Activated naive CD8-positive, alpha-beta T cell treated with anti-CD3 and anti-CD28 coated beads, Interleukin-2, amount 50 U/mL, for 16 hours (primary cell): ENCODE results near the gene PI16.

Experiments
- DNase-seq: peaks from one replicate; pipeline ENCODE4 v3.0.0-alpha.2; 2020; ENCODE audit warnings: low read depth, low spot score

Gene PI16

DNA sequence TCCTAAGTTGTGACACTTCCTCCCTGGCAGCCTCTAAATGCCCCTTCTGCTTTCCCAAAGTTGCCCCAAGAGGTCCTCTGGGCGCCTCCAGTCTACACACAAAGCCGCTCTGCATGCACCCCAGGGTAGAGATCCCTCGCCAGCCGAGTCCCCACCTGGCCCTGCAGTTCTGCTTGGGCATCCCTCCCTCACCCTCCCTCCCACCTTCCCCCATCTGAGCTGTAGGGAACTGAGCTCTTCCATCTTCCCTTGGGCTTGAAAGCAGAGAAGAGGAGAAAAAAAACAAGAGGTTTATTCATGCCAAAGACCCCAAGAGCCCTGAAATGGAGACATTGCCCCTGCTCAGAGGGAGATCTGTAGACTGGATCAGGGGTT is 45.2 kb downstream of the PI16 start:
- DNase-seq = no peak

DNA sequence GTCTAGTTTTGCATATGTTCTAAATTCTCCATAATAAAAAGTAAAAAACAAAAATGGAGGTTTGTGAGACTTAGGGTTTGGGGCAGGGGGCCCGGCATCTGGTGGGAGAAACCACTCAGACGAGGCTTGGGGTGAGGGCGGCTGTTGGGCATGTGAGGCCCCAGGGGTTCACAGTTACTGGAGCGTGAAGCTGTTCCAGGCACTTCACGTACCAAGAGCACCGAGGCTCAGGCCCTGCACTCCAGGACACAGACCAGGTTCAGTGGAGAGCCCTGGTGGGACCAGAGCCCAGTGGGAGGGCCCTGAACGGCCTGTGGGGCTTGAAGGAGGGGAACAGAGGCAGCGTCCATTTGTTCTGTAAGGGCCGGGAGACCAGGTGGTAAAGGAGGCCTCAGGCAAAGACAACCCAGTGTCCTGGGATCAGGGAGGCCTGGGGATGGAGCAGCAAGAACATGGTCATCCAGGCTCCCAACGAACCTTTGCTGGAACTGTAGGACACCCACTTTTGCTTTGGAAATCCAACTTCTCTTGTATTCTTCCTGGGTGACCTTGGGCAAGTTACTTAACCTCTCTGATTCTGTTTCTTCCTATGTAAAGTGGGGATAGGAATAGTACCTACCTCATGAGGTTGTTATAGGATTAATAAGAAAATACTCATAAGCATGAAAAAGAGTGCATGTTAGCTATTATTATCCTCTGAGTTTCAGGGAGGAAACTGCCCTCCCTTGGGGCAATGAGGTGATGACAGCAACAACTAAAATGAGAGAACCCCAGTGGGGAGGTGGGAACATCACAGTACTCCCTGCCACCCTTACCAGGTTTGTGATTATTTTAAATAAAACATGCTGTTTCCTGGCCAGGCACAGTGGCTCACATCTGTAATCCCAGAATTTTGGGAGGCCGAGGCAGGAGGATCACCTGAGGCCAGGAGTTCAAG is 49.8 kb downstream of the PI16 start:
- no peak for DNase-seq

DNA sequence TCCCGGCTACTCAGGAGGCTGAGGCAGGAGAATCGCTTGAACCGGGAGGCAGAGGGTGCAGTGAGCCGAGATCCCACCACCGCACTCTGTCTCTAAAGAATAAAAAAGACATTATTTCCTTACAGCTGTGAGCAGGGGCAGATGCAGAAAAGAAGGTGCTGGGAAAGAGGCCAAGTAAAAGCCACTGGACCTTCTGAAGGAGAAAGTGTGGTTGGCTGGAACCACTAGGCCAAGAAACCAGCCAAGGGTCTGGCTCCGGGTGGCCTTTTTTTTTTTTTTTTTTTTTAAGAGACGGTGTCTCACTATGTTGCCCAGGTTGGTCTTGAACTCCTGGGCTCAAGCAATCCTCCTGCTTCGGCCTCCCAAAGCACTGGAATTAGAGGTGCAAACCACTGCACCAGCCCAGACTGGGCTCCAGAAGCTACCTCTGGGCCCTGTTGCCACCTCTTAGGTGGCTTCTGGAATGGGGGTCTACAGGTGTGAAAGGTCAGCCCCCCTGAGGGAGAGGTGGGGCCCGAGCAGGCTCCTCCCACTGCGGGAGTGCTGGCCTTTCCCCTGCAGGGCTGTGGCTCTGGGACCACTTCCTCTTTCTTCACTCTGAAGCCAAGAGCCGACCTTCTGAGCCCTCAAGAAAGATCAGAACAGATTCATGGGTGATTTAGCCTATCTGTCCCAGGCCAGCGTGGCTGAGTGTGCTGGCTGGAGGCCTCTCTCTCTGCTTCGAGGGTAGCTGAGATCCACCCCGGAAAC is 50.7 kb downstream of the PI16 start, which contains the start of gene FGD2:
TSS of gene FGD2 (plus strand) at position 595 of the 750 bp plus-strand sequence. CDS start 163 bp downstream, outside the sequence.
- no peak for DNase-seq

DNA sequence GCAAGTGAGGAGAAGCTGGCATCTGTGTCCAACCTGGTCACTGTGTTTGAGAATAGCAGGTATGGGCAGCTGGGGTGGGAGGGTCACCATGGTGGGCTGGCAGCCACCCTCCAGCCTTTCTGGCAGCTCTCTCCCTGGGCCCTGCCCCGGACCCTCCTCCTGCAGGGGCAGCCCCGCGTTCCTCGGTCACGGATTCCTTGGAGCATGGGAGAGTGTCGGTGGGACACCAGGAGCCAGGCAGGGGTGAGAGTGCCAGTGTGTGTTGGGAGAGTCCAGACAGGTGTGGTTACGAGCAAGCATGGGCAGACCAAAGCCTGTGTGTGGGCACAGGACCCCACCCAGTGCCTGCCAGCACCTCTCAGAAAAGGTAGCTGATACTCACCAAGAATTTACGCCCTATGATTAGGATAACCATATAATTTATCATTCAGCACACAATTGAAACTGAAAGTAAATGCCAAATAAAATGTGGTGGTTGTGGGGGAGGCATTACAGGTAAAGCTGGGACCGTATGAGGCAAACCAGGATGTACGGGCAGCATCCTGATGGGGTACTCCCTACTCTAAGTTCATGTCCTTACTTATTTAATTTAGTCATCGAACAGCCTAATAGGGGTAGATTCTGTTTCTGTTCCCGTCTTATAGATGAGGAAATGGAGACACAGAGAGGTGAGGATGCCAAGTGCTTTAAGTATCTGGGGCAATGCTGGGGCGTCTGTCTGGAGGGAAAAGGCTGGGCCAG is 51.5 kb downstream of the PI16 start:
- no peak for DNase-seq

DNA sequence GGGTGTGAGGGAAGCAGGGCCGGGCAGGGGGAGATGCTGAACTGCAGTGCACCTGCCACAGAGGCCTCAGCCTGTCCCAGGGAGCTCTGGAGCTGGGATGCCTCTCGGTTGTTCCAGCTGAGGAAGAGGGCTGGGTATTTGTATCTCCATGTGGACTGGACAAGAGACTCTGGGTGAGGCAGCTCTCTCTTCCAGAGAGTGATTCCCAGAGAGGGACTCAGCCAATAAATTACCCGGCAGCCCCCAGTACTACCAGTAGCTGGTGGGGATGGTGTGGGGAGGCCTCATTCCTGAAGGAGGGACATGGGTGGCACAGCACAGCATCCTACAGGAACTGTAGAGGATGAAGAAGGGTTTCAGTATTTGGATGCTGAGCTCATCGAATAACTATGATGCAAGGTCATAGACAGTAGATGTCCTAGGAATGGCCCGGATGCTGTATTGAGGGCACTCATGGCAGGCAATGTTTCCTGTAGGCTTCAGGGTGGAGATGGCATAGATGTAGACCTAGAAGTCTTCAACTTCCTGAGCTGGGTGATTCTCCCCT is 52.3 kb downstream of the PI16 start:
- no peak for DNase-seq

DNA sequence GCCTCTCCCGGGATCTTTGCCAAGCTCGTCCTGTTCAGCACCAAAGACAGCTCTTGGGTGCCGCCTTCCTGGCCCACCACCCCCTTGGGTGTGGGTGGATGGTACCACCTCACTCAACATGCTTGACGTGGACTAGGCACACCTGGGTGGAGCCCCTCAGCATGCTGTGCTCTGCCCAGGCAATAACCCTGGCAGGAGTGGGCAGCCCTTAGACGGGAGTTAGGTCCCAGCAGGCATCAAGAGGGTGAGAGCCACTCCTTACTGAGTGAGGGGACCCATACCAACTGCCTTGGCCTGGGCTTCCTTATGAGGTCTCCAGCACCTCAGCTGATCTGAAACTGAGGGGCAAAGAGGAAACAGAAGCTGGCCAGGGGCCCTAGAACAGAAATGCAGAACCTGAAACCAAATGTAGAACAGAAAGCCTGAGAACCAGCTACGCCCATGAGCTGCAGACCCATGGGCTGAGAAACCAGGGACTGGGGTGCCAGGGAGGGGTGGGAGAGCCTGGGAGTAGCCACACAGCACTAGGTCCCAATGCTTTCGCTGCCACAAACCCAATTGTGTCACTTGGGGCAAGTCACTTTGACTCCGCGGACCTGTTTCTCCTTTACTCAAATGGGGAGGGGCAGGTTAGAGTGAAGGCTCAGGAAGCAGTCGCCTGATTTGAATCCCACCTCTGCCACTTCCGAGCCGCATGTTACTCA is 53.0 kb downstream of the PI16 start:
- DNase-seq = no peak

DNA sequence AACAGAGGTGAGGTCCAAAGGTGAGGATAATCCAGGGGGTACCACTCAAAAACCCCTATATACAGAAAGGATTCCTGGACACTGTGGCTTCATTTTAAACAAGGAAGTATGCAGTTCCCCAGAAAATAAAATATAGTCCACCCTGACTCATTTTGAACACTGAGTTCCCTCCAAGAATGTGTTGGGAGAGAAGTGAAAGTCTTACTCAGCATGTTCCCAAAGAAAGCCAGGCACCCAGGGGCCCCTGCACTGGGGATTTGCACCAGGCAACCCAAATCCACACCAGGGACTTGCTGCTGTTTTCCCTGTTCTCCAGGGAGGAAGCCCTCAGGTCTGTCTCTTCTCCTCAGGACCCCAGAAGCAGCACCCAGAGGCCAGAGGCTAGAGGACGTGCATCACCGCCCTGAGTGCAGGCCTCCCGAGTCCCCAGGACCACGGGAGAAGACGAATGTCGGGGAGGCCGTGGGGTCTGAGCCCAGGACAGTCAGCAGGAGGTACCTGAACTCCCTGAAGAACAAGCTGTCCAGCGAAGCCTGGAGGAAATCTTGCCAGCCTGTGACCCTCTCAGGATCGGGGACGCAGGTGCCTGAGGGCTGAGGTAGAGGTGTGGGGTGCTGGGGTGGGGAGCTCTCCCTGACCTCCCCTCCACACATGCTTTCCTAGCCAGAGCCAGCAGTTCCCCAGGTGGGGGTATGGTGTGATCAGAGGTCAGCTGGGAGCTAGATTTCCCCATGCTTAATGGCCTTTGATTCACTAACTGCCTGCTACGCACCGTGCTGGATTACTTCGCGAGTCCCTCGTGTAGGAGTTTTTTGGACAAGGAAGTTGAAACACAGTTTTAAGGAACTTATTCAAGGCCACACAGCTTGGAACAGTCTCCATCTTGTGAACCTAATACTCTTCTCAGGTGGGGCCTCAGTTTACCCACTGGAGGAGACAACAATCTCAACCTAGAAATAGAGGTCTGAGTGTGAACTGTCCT is 54.2 kb downstream of the PI16 start:
- DNase-seq = no peak

DNA sequence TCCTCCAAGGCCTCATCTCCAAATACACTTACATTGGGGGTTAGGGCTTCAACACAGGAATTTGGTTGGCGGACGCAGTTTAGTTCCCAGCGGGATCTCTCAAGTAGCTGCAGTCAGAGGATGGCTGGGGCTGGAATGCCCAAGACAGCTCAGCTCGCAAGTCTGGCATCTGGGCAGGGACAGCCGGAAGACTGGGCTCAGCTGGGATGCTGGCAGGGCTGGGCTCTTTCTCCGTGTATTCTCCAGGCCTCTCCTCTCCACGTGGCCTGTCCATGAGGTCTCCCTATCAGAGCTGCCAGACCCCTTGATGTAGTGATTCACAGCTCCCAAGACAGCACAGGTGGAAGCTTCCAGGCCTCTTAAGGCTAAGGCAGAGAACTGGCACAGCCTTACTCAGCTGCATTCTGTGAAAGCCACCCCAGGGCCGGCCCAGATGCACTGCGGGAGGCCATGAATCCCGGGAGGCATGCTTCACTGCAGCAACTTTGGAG is 55.9 kb downstream of the PI16 start:
- DNase-seq = no peak

DNA sequence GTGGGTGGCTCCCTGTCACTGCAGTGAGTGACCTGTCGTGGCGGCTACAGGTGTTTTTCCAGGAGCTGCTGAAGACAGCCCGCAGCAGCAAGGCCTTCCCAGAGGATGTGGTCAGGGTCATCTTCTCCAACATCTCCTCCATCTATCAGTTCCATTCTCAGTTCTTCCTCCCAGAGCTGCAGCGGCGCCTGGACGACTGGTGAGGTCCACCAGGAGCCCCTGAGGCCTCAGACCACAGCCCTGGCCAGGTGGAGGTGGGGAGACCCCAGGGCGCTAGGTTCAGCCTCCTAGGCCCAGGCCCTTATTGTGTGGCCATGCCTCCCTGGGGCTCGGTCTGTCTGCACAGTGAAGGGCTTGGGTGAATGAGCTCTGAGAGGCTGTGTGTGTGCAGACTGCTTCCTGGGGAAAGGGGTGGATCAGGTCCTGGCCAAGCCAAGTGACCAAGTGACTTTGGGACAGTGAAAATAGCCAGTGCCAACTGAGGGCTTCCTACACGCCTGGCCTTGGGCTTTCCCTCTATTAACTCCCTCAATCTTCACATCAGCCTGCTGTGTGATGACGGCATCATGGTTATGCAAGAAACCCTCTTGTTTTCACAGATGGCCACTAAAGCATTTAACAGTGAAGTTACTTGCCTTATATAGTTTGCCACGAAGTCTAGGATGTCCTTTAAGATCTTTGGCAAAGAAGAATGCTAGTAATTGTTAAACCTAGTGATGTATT is 57.3 kb downstream of the PI16 start:
- no peak for DNase-seq

DNA sequence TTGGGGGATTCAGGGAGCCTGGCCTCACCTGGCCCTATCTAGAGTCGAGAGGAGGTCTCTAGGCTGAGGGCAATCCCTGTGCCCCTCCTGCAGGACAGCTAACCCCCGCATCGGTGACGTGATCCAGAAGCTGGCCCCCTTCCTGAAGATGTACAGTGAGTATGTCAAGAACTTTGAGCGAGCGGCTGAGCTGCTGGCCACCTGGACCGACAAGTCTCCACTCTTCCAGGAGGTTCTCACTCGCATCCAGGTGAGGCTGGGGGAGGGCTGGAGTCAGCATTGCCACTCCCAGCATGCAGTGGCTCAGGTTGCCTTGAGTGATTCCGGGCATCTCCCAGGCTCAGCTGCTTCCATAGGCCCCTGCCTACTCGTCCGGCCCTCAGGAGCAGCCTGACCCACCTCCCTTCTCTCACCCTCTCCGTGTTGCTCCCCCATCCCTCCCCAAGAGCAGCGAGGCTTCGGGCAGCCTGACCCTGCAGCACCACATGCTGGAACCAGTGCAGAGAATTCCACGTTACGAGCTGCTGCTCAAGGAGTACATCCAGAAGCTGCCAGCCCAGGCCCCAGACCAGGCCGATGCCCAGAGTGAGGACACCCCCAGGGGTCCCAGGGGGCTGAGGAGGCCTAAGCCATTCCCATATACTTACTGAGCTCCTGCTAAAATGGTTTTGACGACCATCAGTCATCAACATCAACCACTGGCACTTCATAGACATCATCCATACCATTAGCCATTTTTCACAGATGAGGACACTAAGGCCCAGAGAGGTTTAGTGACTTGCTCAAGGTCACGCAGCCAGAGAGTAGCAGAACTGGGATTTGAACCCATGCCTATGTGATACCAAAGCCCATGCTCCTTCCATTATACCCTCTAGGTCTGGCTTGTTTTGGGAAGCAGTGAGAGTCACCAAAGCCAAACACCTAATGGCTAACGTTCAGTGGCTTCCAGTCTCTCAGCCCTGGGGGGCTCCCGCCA is 59.3 kb downstream of the PI16 start:
- DNase-seq = no peak
